Endothelial cell of umbilical vein (primary cell): ENCODE measurements around the gene NCSTN. TPM values are rescaled to one million over a fixed set of nuclear protein-coding genes. Genes with fewer than 3 reads are reported as not detected.

Experiments used
- BruUV-seq: library from RNA; stranded (reverse); fragments of 400-500 nt; replicated peaks from 2 replicates; lab custom pipeline; 2021; lab: Mats Ljungman, UMichigan
- CTCF ChIA-PET: fragments of 300-600, 350-600 bp; sonication (Branson Sonifier 250); formaldehyde crosslinking; loops from one replicate; lab custom pipeline; 2021; ENCODE audit warnings: antibody characterized with exemption, inconsistent platforms; lab: Charles Lee
- POLR2A ChIA-PET: fragments of 300-600, 350-600 bp; sonication (Branson Sonifier 250); formaldehyde crosslinking; loops from one replicate; lab custom pipeline; 2021; ENCODE audit warnings: antibody characterized with exemption, inconsistent platforms; lab: Charles Lee
- DNase-seq: peaks from one replicate; pipeline ENCODE4 v3.0.0-alpha.2; 2011; ENCODE audit warnings: low read depth, low spot score
- FAIRE-seq: peaks from 2 replicates; lab custom pipeline; 2011; peaks lifted over from hg19 to GRCh38; lab: Jason Lieb, UNC
- H2AFZ ChIP-seq: 2 replicates; pipeline ENCODE4 v1.6.0; 2012; ENCODE audit warnings: low read depth, low read length, control low read depth, inconsistent platforms
- H3K27ac ChIP-seq: 2 replicates; pipeline ENCODE4 v1.5.1; 2011; ENCODE audit warnings: low read depth, mild to moderate bottlenecking, control low read depth, low read length, moderate library complexity; ENCODE audit not compliant: insufficient read depth
- H3K27me3 ChIP-seq, 2 experiments: 2 replicates each; pipeline versions ENCODE4 v1.6.0 to v1.6.1; 2011; ENCODE audit warnings: low read length in 2 of 2, mixed read lengths in 1 of 2; ENCODE audit not compliant: control insufficient read depth in 2 of 2, insufficient read depth in 2 of 2
- H3K36me3 ChIP-seq, 2 experiments: 2 replicates in 1 of 2; 3 replicates in 1 of 2; pipeline ENCODE4 v1.5.1; 2011; ENCODE audit warnings: low read length in 2 of 2, mild to moderate bottlenecking in 1 of 2, moderate library complexity in 1 of 2; ENCODE audit not compliant: control insufficient read depth in 2 of 2, insufficient read depth in 2 of 2; ENCODE audit errors: extremely low read depth in 1 of 2
- H3K4me1 ChIP-seq: 3 replicates; pipeline ENCODE4 v1.5.1; 2011; ENCODE audit warnings: mild to moderate bottlenecking, low read length; ENCODE audit not compliant: control insufficient read depth, insufficient read depth; ENCODE audit errors: extremely low read depth
- H3K4me2 ChIP-seq: 2 replicates; pipeline ENCODE4 v1.6.1; 2011; ENCODE audit warnings: low read length, control low read depth, mixed read lengths; ENCODE audit not compliant: insufficient read depth
- H3K4me3 ChIP-seq, 3 experiments: fragments of 200-600 bp in 1 of 3; sonication (generic), shearing (Covaris generic) in 1 of 3; replicated peaks in 1 of 3; 2 replicates each; pipeline ENCODE4 v1.5.1; 2011 to 2016; ENCODE audit warnings: control low read depth in 3 of 3, low read length in 3 of 3, mild to moderate bottlenecking in 2 of 3, inconsistent platforms in 1 of 3, low read depth in 1 of 3, moderate library complexity in 1 of 3; ENCODE audit not compliant: insufficient read depth in 1 of 3
- H3K79me2 ChIP-seq: 2 replicates; pipeline ENCODE4 v1.6.0; 2012; ENCODE audit warnings: low read length, inconsistent platforms; ENCODE audit not compliant: control insufficient read depth, insufficient read depth
- H3K9ac ChIP-seq: replicated peaks from 2 replicates; pipeline ENCODE3; 2011; ENCODE audit warnings: low read length, control low read depth; ENCODE audit not compliant: insufficient read depth; ENCODE audit errors: extremely low read depth
- H3K9me1 ChIP-seq: replicated peaks from 3 replicates; pipeline ENCODE4 v1.6.0; 2011; ENCODE audit warnings: mild to moderate bottlenecking, low read length; ENCODE audit not compliant: control insufficient read depth, insufficient read depth; ENCODE audit errors: extremely low read depth
- H3K9me3 ChIP-seq: replicated peaks from 2 replicates; pipeline ENCODE4 v1.5.1; 2012; ENCODE audit warnings: low read length, inconsistent platforms; ENCODE audit not compliant: control insufficient read depth, insufficient read depth
- H4K20me1 ChIP-seq: replicated peaks from 2 replicates; pipeline ENCODE3; 2011; ENCODE audit warnings: mild to moderate bottlenecking, low read length; ENCODE audit not compliant: control insufficient read depth, insufficient read depth; ENCODE audit errors: extremely low read depth
- EZH2 ChIP-seq: IDR thresholded peaks from 2 replicates; pipeline ENCODE4 v1.6.1; 2012; ENCODE audit warnings: borderline replicate concordance, low read depth, mild to moderate bottlenecking, moderate library complexity, low read length, inconsistent platforms; ENCODE audit not compliant: severe bottlenecking
- FOS ChIP-seq: IDR thresholded peaks from 2 replicates; pipeline ENCODE4 v1.6.1; 2011; ENCODE audit warnings: mild to moderate bottlenecking, low read length, moderate library complexity, borderline replicate concordance; ENCODE audit not compliant: insufficient read depth
- GATA2 ChIP-seq: IDR thresholded peaks from 2 replicates; pipeline ENCODE4 v1.7.0; 2011; ENCODE audit warnings: low read depth, mild to moderate bottlenecking, moderate library complexity, mixed read lengths, low read length; ENCODE audit not compliant: insufficient read length, insufficient read depth
- JUN ChIP-seq: IDR thresholded peaks from 2 replicates; pipeline ENCODE4 v1.6.1; 2011; ENCODE audit warnings: borderline replicate concordance, low read depth; ENCODE audit not compliant: insufficient read length, insufficient read depth
- MYC ChIP-seq: IDR thresholded peaks from one replicate; pipeline ENCODE4 v1.6.1; 2011; ENCODE audit warnings: mild to moderate bottlenecking, low read depth, low read length
- POLR2A ChIP-seq: IDR thresholded peaks from 2 replicates; pipeline ENCODE4 v1.6.1; 2012; ENCODE audit warnings: low read depth, mild to moderate bottlenecking, control low read depth, low read length
- POLR2AphosphoS5 ChIP-seq: IDR thresholded peaks from 2 replicates; pipeline ENCODE4 v1.6.1; 2012; ENCODE audit warnings: low read depth, mild to moderate bottlenecking, control low read depth, low read length, moderate library complexity; ENCODE audit not compliant: insufficient read depth
- dilution Hi-C: fragments of 300-500 bp; cut with MboI; formaldehyde crosslinking; loops from one replicate; pipeline ENCODE4 v1.15.0; 2019; ENCODE audit warnings: low sequenced_read_pairs; ENCODE audit not compliant: extremely low pct_ligation_motif_present
- intact Hi-C: fragments of 100-400 bp; cut with micrococcal nuclease; formaldehyde crosslinking; loops from one replicate; pipeline ENCODE4 v1.10.0; 2022
- polyA plus RNA-seq, 4 experiments: library from polyadenylated mRNA; depleted of rRNA in 3 of 4; stranded (reverse) in 3 of 4; unstranded in 1 of 4; fragments of >200 nt; gene quantifications; 2 replicates each; pipeline versions ENCODE4 v1.2.1 to v1.2.3, GENCODE V29; 2011 to 2012; ENCODE audit warnings: missing spikeins in 1 of 4
- total RNA-seq: library from RNA; stranded (reverse); gene quantifications from 2 replicates; pipeline ENCODE4 v1.2.3, GENCODE V29; 2021
- TF ChIP-seq, protein P1 (sequence below), 2 donors: IDR thresholded peaks; 1 replicate in 1 of 2; 2 replicates in 1 of 2; pipeline ENCODE4 v1.5.1; 2011; ENCODE audit warnings: low read length in 2 of 2, mild to moderate bottlenecking in 2 of 2, moderate library complexity in 2 of 2, control low read depth in 1 of 2, inconsistent platforms in 1 of 2, low read depth in 1 of 2; ENCODE audit not compliant: insufficient read depth in 1 of 2; ENCODE audit errors: extremely low read depth in 1 of 2
- TF ChIP-seq, protein P2 (sequence below): IDR thresholded peaks from 2 replicates; pipeline ENCODE4 v1.6.1; 2011; ENCODE audit not compliant: insufficient read depth, insufficient read length

Gene NCSTN
- total and polyA plus RNA-seq, 2 donors (not counting 3 experiments of a cell fraction or from before 2014, with no cell fraction given) = 92.5 to 199 TPM

DNA sequence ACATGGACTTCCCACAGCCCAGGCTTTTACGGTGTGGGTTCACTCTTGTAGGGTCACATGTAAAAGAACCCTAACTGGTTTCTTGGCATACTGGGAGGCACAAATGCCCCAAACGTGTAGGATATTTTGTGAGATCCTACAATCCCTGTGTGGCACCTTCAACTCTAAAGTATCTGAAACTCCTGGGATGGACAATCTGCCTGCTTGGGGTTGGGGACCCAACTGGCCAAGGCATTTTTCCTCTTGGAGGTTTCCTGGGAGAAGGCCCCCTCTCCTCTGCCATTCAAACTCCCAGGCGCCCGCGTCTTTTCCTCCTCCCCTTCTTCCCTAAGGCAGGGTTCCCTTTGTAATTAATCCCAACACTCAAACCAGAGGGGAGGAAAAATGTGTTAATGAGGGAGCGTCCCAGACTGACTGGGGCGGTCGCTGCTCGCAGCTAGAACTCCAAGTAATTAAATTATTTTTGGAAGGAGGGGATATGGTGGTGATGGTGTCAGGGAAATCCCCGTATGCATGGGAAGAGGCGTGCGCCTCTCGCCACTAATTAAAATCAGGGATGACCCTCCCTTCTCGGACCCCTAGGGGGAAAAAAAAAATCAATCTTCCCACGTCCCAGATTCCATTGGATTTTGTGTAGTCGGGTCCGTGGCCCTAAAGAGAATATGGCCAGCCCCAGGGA is 56.5 kb downstream of the NCSTN start:
- TF ChIP-seq, protein P1, sequence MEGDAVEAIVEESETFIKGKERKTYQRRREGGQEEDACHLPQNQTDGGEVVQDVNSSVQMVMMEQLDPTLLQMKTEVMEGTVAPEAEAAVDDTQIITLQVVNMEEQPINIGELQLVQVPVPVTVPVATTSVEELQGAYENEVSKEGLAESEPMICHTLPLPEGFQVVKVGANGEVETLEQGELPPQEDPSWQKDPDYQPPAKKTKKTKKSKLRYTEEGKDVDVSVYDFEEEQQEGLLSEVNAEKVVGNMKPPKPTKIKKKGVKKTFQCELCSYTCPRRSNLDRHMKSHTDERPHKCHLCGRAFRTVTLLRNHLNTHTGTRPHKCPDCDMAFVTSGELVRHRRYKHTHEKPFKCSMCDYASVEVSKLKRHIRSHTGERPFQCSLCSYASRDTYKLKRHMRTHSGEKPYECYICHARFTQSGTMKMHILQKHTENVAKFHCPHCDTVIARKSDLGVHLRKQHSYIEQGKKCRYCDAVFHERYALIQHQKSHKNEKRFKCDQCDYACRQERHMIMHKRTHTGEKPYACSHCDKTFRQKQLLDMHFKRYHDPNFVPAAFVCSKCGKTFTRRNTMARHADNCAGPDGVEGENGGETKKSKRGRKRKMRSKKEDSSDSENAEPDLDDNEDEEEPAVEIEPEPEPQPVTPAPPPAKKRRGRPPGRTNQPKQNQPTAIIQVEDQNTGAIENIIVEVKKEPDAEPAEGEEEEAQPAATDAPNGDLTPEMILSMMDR (IDR thresholded peaks at IDR 0.05; ENCODE audit: extremely low read depth in 1 of 2, insufficient read depth in 1 of 2, low read depth in 1 of 2, low read length in 2 of 2) = no peak
- TF ChIP-seq MYC (no peak), POLR2A (no peak), EZH2 (no peak), GATA2 (no peak), POLR2AphosphoS5 (no peak), FOS (no peak), JUN (no peak)
- TF ChIP-seq, protein P2, sequence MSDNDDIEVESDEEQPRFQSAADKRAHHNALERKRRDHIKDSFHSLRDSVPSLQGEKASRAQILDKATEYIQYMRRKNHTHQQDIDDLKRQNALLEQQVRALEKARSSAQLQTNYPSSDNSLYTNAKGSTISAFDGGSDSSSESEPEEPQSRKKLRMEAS = no peak
- Histone ChIP-seq H3K4me3 (no peak overlapping the region), H3K4me2 (no peak overlapping the region), H3K27ac (no peak overlapping the region), H4K20me1 (no peaks in the 10 kb centered on the region), H3K9me3 (no peaks in the 10 kb centered on the region), H3K79me2 (no peaks in the 10 kb centered on the region), H3K9ac (no peak overlapping the region), H2AFZ (no peak overlapping the region), H3K9me1 (no peaks in the 10 kb centered on the region), H3K4me1 (peaks cover 13% of the 10 kb centered on the region), H3K27me3 (peaks cover 71 to 87% of the 10 kb centered on the region in 2 experiments), H3K36me3 (no peaks in the 10 kb centered on the region)
- BruUV-seq = no TSS peak
- ChIA-PET CTCF (interaction anchor here (1.1 kb wide), 1 partner anchor 16 kb away, joined by 3 read pairs; no protein-coding TSS in a partner anchor), POLR2A (no interaction called here)
- intact Hi-C loops = no loop called here
- DNase-seq (no peak), FAIRE-seq (no peak)
- dilution Hi-C loops = no loop called here
